ENCODE data around the gene PCDH1. TPM values are rescaled to one million over a fixed set of nuclear protein-coding genes. Genes with fewer than 3 reads are reported as not detected.

PCDH1 gene
- total and polyA plus RNA-seq, 11 donors = 10.2 to 106 (median 19.2) TPM

GRCh38 chr5:141880961-141881801 is 3.0 kb upstream of the PCDH1 start:
- H3K27me3 ChIP-seq = peaks cover 3 to 86% (median 36%) of the 10 kb centered on the region in 9 donors
- ATAC-seq (peak; percentile 33 to 66 (median 59)), DNase-seq (peak in 4 of 5 donors; percentile 54 to 83 (median 66))
- no peaks in the 10 kb centered on the region for H3K9me3 ChIP-seq
- intact Hi-C loops (cut with DNase I) = loop anchor here (2.0 to 5.0 kb wide), 9 partner anchors 41 to 180 kb away; partner anchors contain the start of genes PCDH12 (in 7 of the 10) and DELE1 (in 4 of the 10)
- H3K4me3 ChIP-seq = no peak overlapping the region
- H3K27ac ChIP-seq = peak overlapping the region; percentile 34 to 94 (median 86)
- H3K36me3 ChIP-seq = no peaks in the 10 kb centered on the region
- TF ChIP-seq, protein P1, sequence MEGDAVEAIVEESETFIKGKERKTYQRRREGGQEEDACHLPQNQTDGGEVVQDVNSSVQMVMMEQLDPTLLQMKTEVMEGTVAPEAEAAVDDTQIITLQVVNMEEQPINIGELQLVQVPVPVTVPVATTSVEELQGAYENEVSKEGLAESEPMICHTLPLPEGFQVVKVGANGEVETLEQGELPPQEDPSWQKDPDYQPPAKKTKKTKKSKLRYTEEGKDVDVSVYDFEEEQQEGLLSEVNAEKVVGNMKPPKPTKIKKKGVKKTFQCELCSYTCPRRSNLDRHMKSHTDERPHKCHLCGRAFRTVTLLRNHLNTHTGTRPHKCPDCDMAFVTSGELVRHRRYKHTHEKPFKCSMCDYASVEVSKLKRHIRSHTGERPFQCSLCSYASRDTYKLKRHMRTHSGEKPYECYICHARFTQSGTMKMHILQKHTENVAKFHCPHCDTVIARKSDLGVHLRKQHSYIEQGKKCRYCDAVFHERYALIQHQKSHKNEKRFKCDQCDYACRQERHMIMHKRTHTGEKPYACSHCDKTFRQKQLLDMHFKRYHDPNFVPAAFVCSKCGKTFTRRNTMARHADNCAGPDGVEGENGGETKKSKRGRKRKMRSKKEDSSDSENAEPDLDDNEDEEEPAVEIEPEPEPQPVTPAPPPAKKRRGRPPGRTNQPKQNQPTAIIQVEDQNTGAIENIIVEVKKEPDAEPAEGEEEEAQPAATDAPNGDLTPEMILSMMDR (IDR thresholded peaks at IDR 0.05) = no peak
- peak in 1 of 2 donors; percentile 27 for TF ChIP-seq POLR2A (IDR thresholded peaks at IDR 0.05)
- WGBS, 4 donors = 31 to 38% (median 32%) methylated on average over 8 of the region's 8 CpGs
- H3K4me1 ChIP-seq = peaks cover 0 to 69% (median 53%) of the 10 kb centered on the region in 12 donors

- no peaks in the 10 kb centered on the region for H3K9me3 ChIP-seq
- WGBS, 4 donors = 22 to 39% (median 28%) methylated on average over 7 of the region's 7 CpGs
- no peak for DNase-seq
- peaks cover 3 to 91% (median 35%) of the 10 kb centered on the region in 9 donors for H3K27me3 ChIP-seq
- no peaks in the 10 kb centered on the region for H3K36me3 ChIP-seq
- no peak overlapping the region for H3K4me3 ChIP-seq
- ATAC-seq = no peak
- peak overlapping the region; percentile 10 to 94 (median 84) for H3K27ac ChIP-seq
- H3K4me1 ChIP-seq = peaks cover 0 to 79% (median 57%) of the 10 kb centered on the region in 12 donors
- TF ChIP-seq, protein P1 (IDR thresholded peaks at IDR 0.05) = no peak
- TF ChIP-seq POLR2A (IDR thresholded peaks at IDR 0.05) = no peak
- intact Hi-C loops (cut with DNase I) = loop anchor here (1.0 to 10.0 kb wide), 22 partner anchors 31 to 187 kb away; partner anchors contain the start of genes PCDH12 (in 7 of the 10) and DELE1 (in 4 of the 10)
Measured at GRCh38 chr5:141879941-141880738, 1.9 kb upstream of the PCDH1 start.

- no peak for ATAC-seq
- Histone ChIP-seq H3K27me3 (peaks cover 3 to 91% (median 32%) of the 10 kb centered on the region in 9 donors), H3K4me3 (peak overlapping the region in 2 of 12 donors; percentile 70 to 82), H3K36me3 (no peaks in the 10 kb centered on the region), H3K4me1 (peaks cover 0 to 83% (median 57%) of the 10 kb centered on the region in 12 donors), H3K27ac (peak overlapping the region; percentile 10 to 94 (median 84)), H3K9me3 (no peaks in the 10 kb centered on the region)
- TF ChIP-seq POLR2A (IDR thresholded peaks at IDR 0.05) = no peak
- TF ChIP-seq, protein P1 (IDR thresholded peaks at IDR 0.05) = no peak
- intact Hi-C loops (cut with DNase I) = loop anchor here (1.0 to 10.0 kb wide), 16 partner anchors 31 to 187 kb away; no protein-coding TSS in a partner anchor
- 0 to 2% (median 1%) methylated on average over 2 of the region's 2 CpGs for WGBS, 4 donors
- DNase-seq = no peak
Measured at GRCh38 chr5:141879426-141879759, 1.2 kb upstream of the PCDH1 start.

All from heart left ventricle (tissue), 16 donors.